Activated CD4-positive, alpha-beta memory T cell treated with anti-CD3 and anti-CD28 coated beads for 36 hours (primary cell): ENCODE data around the gene SBK2. TPM values are rescaled to one million over a fixed set of nuclear protein-coding genes. Genes with fewer than 3 reads are reported as not detected.

Experiments used
- CTCF ChIA-PET: fragments of 350-600 bp; sonication (Branson Sonifier 250); formaldehyde crosslinking; loops from one replicate; lab custom pipeline; 2021; ENCODE audit warnings: antibody characterized with exemption, inconsistent platforms; lab: Charles Lee
- POLR2A ChIA-PET: fragments of 350-600 bp; sonication (Branson Sonifier 250); formaldehyde crosslinking; loops from one replicate; lab custom pipeline; 2021; ENCODE audit warnings: antibody characterized with exemption; lab: Charles Lee
- DNase-seq: peaks from one replicate; pipeline ENCODE4 v3.0.0-alpha.2; 2020
- H3K27ac Mint-ChIP-seq: one replicate; pipeline ENCODE4 v1.8.0; 2021; ENCODE audit warnings: mixed read lengths
- H3K27me3 Mint-ChIP-seq: one replicate; pipeline ENCODE4 v1.8.0; 2021; ENCODE audit warnings: mixed read lengths
- H3K36me3 Mint-ChIP-seq: one replicate; pipeline ENCODE4 v1.8.0; 2021; ENCODE audit warnings: mixed read lengths
- H3K4me1 Mint-ChIP-seq: one replicate; pipeline ENCODE4 v1.8.0; 2021; ENCODE audit warnings: low read depth, mixed read lengths
- H3K4me3 Mint-ChIP-seq: one replicate; pipeline ENCODE4 v1.8.0; 2021; ENCODE audit warnings: mild to moderate bottlenecking, mixed read lengths
- H3K9me3 Mint-ChIP-seq: one replicate; pipeline ENCODE4 v1.8.0; 2021; ENCODE audit warnings: mixed read lengths
- intact Hi-C: fragments of 100-400 bp; cut with micrococcal nuclease; formaldehyde crosslinking; loops from one replicate; pipeline ENCODE4 v1.15.1; 2023
- total RNA-seq, 2 experiments: library from RNA; stranded (reverse); gene quantifications; one replicate each; pipeline ENCODE4 v1.2.3, GENCODE V29; 2021

SBK2 gene
- total RNA-seq, 2 experiments from 2014 or later, result not detected

DNA sequence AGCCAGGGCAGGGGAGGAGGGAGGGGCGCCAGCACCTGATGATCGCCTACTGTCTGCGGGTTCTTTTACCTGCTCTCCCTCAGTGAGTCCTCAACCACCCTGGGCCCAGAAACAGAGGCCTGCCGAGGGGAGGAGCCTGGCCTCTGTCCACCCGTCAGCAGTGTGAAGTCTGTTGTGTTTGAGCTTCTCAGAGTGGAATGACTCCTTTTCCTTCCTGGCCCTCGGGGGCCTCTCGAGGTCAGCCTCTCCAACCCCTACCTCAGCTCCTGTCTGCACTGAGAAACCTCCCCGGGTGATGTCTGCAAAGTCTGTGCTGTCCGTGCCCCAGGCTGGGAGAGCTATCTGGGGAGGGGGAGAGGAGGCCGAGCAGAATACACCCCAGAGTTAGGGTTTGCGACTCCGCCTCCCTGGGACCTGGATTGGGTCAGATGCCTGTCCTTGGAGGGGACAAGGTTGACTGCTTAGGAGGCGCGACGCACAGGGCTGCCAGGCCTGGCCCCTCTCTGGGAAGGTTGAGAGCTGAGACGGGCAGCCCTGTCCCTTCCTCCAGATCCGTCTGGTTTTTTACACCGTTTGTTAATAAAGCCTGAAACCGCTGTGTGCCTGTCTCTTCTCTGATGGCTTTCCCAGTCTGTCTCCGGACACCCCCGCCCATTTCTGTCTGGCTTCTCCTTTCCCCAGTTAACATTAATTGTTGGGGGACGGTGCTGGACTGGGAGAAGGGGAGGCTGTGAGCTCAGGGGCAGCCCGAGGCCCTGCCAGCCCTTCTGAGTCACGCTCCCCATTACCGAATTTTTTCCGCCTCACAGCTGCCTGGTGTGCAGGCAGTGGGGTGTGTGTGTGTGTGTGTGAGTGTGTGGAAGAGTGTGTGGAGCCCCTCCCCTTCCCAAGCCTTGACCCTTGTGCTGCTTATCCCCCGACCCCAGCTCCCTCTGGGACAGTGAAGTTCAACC is 49.7 kb downstream of the SBK2 start:
- peak; percentile 77 for DNase-seq
- peaks cover 15% of the 10 kb centered on the region for H3K4me1 Mint-ChIP-seq
- H3K4me3 Mint-ChIP-seq, result no peak overlapping the region
- CTCF ChIA-PET, result interaction anchor here (1.1 to 3.5 kb wide), 3 partner anchors 10 to 20 kb away, joined by 4 to 25 read pairs (median 12); partner anchors contain the start of gene ZNF628
- H3K9me3 Mint-ChIP-seq, result no peaks in the 10 kb centered on the region
- peaks cover 8% of the 10 kb centered on the region for H3K27me3 Mint-ChIP-seq
- H3K36me3 Mint-ChIP-seq, result no peaks in the 10 kb centered on the region
- H3K27ac Mint-ChIP-seq, result peak overlapping the region; percentile 77
- intact Hi-C loops, result no loop called here
- POLR2A ChIA-PET, result interaction anchor here (0.8 to 3.4 kb wide), 5 partner anchors 11 to 228 kb away, joined by 3 to 23 read pairs (median 5); partner anchors contain the start of genes FIZ1, PPP6R1, UBE2S and ZNF628

DNA sequence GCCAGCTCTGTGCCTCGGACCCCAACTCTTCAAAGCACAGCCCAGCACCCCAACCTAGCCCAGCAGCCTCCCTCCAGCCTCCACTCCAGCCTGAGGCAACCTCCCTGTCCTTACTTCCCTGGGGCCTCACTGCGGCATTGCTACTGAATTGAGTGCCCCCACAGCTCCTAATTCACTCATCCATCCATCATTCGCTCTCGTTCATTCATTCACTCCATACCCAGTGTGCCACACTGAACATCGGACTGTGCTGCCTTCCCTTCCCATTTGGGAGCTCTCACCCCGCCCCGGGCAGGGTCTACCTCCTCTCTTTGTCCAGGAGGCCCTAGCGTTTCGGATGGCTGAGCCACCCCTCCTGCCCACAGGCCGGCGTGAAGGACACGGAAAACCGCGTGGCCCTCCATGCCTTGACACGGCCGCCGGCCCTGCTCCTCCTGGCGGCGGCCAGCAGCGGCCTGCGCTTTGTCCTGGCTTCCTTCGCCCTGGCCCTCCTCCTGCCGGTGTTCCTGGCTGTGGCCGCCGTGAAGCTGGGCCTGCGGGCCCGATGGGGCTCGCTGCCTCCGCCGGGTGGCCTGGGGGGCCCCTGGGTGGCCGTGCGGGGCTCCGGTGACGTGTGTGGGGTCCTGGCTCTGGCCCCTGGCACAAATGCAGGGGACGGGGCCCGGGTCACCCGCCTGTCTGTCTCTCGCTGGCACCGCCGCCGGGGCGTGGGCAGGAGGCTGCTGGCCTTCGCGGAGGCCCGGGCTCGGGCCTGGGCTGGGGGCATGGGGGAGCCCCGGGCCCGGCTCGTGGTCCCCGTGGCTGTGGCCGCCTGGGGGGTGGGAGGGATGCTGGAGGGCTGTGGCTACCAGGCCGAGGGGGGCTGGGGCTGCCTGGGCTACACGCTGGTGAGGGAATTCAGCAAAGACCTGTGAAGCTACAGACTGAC is 50.6 kb downstream of the SBK2 start:
- H3K9me3 Mint-ChIP-seq, result no peaks in the 10 kb centered on the region
- ChIA-PET POLR2A (interaction anchor here (1.9 to 3.4 kb wide), 2 partner anchors 10 to 79 kb away, joined by 5 to 23 read pairs; partner anchors contain the start of genes UBE2S and ZNF628), CTCF (interaction anchor here (1.1 to 3.5 kb wide), 4 partner anchors 9 to 19 kb away, joined by 4 to 26 read pairs (median 12); partner anchors contain the start of gene ZNF628)
- no peak overlapping the region for H3K27ac Mint-ChIP-seq
- peaks cover 15% of the 10 kb centered on the region for H3K4me1 Mint-ChIP-seq
- DNase-seq, result no peak
- no peaks in the 10 kb centered on the region for H3K36me3 Mint-ChIP-seq
- H3K4me3 Mint-ChIP-seq, result peak overlapping the region; percentile 71
- intact Hi-C loops, result no loop called here
- H3K27me3 Mint-ChIP-seq, result peaks cover 3% of the 10 kb centered on the region

DNA sequence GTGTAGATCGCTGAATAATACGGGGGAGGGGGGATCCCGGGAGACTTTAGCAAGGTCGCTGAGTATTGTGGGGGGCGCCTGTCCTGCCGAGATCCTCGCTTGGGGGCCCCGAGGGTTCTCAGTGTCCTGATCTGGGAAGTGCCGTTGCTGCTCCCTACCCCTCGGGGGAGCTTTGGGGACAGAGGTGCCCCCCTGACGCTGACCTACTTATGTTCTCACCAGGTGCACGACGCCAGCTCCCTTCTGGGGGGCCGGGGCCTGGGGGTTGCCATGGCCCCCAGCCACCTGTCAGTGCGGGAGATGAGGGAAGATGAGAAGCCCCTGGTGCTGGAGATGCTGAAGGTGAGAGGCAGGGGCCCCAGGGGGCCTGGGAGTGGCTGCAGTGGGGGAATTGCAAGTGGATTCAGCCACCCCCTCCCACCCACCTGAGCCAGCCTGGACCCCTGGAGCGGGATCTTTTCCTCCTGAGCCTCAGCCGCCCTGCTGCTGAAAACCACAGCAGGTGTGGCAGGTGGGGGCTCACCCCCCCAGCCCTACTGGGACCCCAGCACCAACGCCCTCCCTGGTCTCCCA is 51.4 kb downstream of the SBK2 start:
- no peaks in the 10 kb centered on the region for H3K27me3 Mint-ChIP-seq
- ChIA-PET CTCF (interaction anchor here (0.6 to 3.3 kb wide), 3 partner anchors 18 to 345 kb away, joined by 3 to 26 read pairs (median 9); no protein-coding TSS in a partner anchor), POLR2A (interaction anchor here (0.9 to 3.4 kb wide), 2 partner anchors 9 to 151 kb away, joined by 3 to 23 read pairs; partner anchors contain the start of gene ZNF628)
- peak overlapping the region; percentile 71 for H3K4me3 Mint-ChIP-seq
- peaks cover 15% of the 10 kb centered on the region for H3K4me1 Mint-ChIP-seq
- intact Hi-C loops, result no loop called here
- H3K36me3 Mint-ChIP-seq, result no peaks in the 10 kb centered on the region
- H3K27ac Mint-ChIP-seq, result no peak overlapping the region
- H3K9me3 Mint-ChIP-seq, result no peaks in the 10 kb centered on the region
- DNase-seq, result no peak

DNA sequence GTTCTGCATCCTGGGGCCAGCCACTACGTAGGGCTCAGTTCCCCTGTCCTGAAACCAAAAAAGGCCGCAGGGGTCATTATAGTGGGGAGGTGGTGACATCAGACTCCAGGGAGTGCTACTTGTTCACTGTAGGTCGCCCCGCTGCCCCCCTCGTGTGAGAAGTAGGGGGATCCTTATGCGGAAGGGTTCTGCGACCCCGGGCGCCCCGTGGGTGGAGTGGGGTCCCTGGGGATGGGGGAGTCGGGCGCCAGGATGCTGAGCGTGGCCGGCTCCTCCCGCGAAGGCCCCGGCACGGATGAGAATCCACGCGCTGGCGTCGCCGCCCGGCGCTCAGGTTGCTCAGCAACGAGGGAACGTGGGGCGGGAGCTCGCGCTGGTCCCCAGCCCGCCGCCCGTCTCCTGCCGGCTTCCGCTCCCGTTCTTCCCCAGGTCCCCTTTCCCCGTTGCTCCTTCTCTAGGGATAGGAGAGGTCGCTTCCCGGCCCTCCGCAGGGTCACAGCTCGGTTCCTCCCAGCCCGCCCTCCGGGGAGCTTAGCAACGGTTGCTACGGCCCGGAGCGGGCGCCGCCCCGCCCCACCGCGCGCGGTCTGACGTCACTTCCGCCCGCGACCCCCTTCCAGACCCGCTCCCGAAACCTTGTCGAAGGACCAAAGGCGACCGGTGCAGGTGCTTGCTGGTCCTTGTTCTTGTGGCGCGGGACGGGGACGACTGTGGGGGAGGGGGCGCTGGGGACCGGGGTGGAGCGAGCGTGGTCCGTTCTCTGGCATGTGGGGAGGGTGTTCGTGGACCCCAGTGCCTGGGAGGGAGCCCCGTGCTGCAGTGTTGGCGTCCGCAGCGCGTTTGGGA is 52.1 kb downstream of the SBK2 start, which contains the start of gene NAT14:
NAT14 (plus strand) TSS at position 596 of the 846 bp plus-strand sequence. CDS start 521 bp downstream, outside the sequence.
- intact Hi-C loops, result no loop called here
- no peaks in the 10 kb centered on the region for H3K9me3 Mint-ChIP-seq
- H3K4me3 Mint-ChIP-seq, result peak within 1 kb of the TSS; percentile 71
- H3K36me3 Mint-ChIP-seq, result peaks cover 2% of the 10 kb centered on the region
- POLR2A ChIA-PET, result interaction anchor here (0.9 to 3.4 kb wide), 2 partner anchors 8 to 151 kb away, joined by 3 to 23 read pairs; partner anchors contain the start of gene ZNF628
- H3K27me3 Mint-ChIP-seq, result no peaks in the 10 kb centered on the region
- CTCF ChIA-PET, result interaction anchor here (0.6 to 3.3 kb wide), 3 partner anchors 17 to 344 kb away, joined by 3 to 26 read pairs (median 9); no protein-coding TSS in a partner anchor
- peaks cover 17% of the 10 kb centered on the region for H3K4me1 Mint-ChIP-seq
- H3K27ac Mint-ChIP-seq, result no peak within 1 kb of the TSS
- peak; percentile 67 for DNase-seq

DNA sequence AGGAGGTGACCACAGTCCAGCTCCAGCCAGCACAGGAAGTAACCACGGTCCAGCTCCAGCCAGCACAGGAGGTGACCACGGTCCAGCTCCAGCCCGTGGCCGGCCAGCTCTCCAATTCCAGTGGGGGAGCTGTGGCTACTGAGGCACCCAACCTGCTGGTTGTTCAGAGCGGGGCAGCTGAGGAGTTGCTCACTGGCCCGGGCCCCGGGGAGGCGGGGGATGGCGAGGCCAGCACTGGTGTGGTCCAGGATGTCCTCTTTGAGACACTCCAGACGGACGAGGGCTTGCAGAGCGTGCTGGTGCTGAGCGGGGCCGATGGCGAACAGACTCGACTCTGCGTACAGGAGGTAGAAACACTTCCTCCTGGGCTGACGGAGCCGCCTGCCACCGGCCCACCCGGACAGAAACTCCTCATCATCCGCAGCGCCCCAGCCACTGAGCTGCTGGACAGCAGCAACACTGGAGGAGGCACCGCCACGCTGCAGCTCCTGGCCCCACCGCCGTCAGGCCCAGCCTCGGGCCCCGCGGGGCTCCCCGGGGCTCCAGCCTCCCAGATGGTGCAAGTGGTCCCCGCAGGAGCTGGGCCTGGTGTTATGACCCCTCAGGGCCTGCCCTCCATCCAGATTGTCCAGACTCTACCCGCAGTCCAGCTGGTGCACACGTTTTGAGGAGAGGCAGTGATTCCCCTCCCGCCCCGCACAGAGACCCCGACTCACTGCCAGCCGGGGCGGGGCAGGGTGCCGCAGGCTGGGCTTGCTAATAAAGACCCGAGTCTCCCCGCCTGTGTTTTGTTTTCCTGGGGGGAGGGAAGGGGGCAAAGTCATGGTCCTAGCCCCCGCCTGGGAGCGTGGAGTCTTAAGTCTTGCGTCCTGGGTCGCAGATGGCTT is 53.0 kb downstream of the SBK2 start:
- peaks cover 20% of the 10 kb centered on the region for H3K4me1 Mint-ChIP-seq
- peak overlapping the region; percentile 60 for H3K4me3 Mint-ChIP-seq
- no peaks in the 10 kb centered on the region for H3K27me3 Mint-ChIP-seq
- ChIA-PET CTCF (interaction anchor here (1.7 to 3.3 kb wide), 2 partner anchors 16 to 20 kb away, joined by 9 to 26 read pairs; no protein-coding TSS in a partner anchor), POLR2A (interaction anchor here (3.4 kb wide), 1 partner anchor 7 kb away, joined by 23 read pairs; the partner anchor contains the start of gene ZNF628)
- H3K36me3 Mint-ChIP-seq, result peaks cover 2% of the 10 kb centered on the region
- intact Hi-C loops, result no loop called here
- H3K27ac Mint-ChIP-seq, result no peak overlapping the region
- H3K9me3 Mint-ChIP-seq, result no peaks in the 10 kb centered on the region
- DNase-seq, result no peak

DNA sequence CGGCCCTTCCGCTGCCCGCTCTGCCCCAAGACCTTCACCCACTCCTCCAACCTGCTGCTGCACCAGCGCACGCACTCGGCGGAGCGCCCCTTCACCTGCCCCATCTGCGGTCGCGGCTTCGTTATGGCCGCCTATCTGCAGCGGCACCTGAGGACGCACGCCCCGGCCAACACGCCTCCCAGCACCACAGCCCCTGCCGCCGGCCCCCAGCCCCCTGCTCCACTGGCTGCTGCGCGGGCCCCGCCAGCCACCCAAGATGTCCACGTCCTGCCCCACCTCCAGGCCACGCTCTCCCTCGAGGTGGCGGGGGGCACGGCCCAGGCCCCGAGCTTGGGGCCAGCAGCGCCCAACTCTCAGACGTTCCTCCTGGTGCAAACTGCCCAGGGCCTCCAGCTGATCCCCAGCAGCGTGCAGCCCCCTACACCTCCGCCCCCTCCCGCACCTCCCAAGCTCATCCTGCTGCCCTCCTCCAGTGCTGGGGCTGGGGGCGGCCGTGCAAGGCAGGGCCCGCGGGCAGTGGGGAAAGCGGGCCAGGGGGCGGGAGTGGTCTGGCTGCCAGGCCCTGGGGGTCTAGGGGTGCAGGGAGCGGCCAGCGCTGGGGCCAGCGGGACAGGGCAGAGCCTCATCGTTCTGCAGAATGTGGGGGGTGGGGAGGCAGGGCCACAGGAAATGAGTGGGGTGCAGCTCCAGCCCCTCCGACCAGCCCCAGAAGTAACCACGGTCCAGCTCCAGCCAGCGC is 53.8 kb downstream of the SBK2 start:
- intact Hi-C loops, result no loop called here
- CTCF ChIA-PET, result interaction anchor here (3.3 kb wide), 1 partner anchor 21 kb away, joined by 26 read pairs; no protein-coding TSS in a partner anchor

GRCh38 chr19:55482156-55482961 is 54.6 kb downstream of the SBK2 start:
- intact Hi-C loops, result no loop called here
- no peaks in the 10 kb centered on the region for H3K27me3 Mint-ChIP-seq

More for the DNA sequence above, 53.8 kb downstream of the SBK2 start:
- Mint-ChIP-seq H3K27me3 (no peaks in the 10 kb centered on the region), H3K4me3 (no peak overlapping the region), H3K36me3 (peaks cover 2% of the 10 kb centered on the region), H3K9me3 (no peaks in the 10 kb centered on the region), H3K27ac (no peak overlapping the region), H3K4me1 (peaks cover 25% of the 10 kb centered on the region)
- POLR2A ChIA-PET, result no interaction called here
- DNase-seq, result no peak

DNA sequence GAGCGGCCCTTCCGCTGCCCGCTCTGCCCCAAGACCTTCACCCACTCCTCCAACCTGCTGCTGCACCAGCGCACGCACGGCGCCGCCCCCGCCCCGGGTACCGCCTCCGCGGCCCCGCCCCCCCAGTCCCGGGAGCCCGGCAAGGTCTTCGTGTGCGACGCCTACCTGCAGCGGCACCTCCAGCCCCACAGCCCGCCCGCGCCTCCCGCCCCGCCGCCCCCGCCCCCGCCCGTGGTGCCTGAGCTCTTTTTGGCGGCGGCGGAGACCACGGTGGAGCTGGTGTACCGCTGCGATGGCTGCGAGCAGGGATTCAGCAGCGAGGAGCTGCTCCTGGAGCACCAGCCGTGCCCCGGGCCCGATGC is 55.2 kb downstream of the SBK2 start:
- no peak overlapping the region for H3K27ac Mint-ChIP-seq
- intact Hi-C loops, result no loop called here
- CTCF ChIA-PET, result no interaction called here
- H3K4me1 Mint-ChIP-seq, result peaks cover 23% of the 10 kb centered on the region
- no peaks in the 10 kb centered on the region for H3K27me3 Mint-ChIP-seq
- no peak overlapping the region for H3K4me3 Mint-ChIP-seq
- H3K36me3 Mint-ChIP-seq, result peaks cover 2% of the 10 kb centered on the region
- no peak for DNase-seq
- POLR2A ChIA-PET, result no interaction called here
- no peaks in the 10 kb centered on the region for H3K9me3 Mint-ChIP-seq

More at GRCh38 chr19:55482156-55482961, 54.6 kb downstream of the SBK2 start:
- ChIA-PET POLR2A (no interaction called here), CTCF (interaction anchor here (3.3 kb wide), 1 partner anchor 22 kb away, joined by 26 read pairs; no protein-coding TSS in a partner anchor)
- peaks cover 2% of the 10 kb centered on the region for H3K36me3 Mint-ChIP-seq
- no peak overlapping the region for H3K27ac Mint-ChIP-seq
- no peak for DNase-seq
- H3K9me3 Mint-ChIP-seq, result no peaks in the 10 kb centered on the region
- peaks cover 25% of the 10 kb centered on the region for H3K4me1 Mint-ChIP-seq
- H3K4me3 Mint-ChIP-seq, result no peak overlapping the region
